ENCODE results near the gene ZNF629.
"Not testable (repeated sequence)": the region's sequence is repeated elsewhere in the genome, so short reads cannot be mapped to it uniquely, and the experiment has no call there.

Gene ZNF629

GRCh38 chr16:30786936-30787612, at the start of gene ZNF629:
TSS of gene ZNF629 (minus strand) at chr16:30787205. CDS start at chr16:30784482, 2,723 bp downstream.
- no peak for DNase-seq (ENCODE audit: low read depth in 2 of 2)

- DNase-seq (ENCODE audit: low read depth in 2 of 2), result no peak
Measured at GRCh38 chr16:30834130-30834740, 47.2 kb upstream of the ZNF629 start.

GRCh38 chr16:30830072-30830417, 43.0 kb upstream of the ZNF629 start:
- no peak for DNase-seq (ENCODE audit: low read depth in 2 of 2)

GRCh38 chr16:30829130-30830071, 42.4 kb upstream of the ZNF629 start:
- no peak for DNase-seq (ENCODE audit: low read depth in 2 of 2)

GRCh38 chr16:30821891-30822290, 34.9 kb upstream of the ZNF629 start:
- no peak for DNase-seq (ENCODE audit: low read depth in 2 of 2)

- DNase-seq (ENCODE audit: low read depth in 2 of 2), result not testable (repeated sequence)
Measured at GRCh38 chr16:30821441-30821840, 34.4 kb upstream of the ZNF629 start.

GRCh38 chr16:30820952-30821421, 34.0 kb upstream of the ZNF629 start:
- no peak for DNase-seq (ENCODE audit: low read depth in 2 of 2)

- DNase-seq (ENCODE audit: low read depth in 2 of 2), result no peak
Measured at GRCh38 chr16:30816769-30817168, 29.8 kb upstream of the ZNF629 start.

- no peak for DNase-seq (ENCODE audit: low read depth in 2 of 2)
Measured at GRCh38 chr16:30813821-30814189, 26.8 kb upstream of the ZNF629 start.

- DNase-seq (ENCODE audit: low read depth in 2 of 2), result not testable (repeated sequence)
Measured at GRCh38 chr16:30809675-30810074, 22.7 kb upstream of the ZNF629 start.

GRCh38 chr16:30808890-30809426, 22.0 kb upstream of the ZNF629 start:
- not testable (repeated sequence) for DNase-seq (ENCODE audit: low read depth in 2 of 2)

GRCh38 chr16:30808146-30808545, 21.1 kb upstream of the ZNF629 start:
- DNase-seq (ENCODE audit: low read depth in 2 of 2), result no peak

GRCh38 chr16:30805370-30806169, 18.6 kb upstream of the ZNF629 start:
- no peak for DNase-seq (ENCODE audit: low read depth in 2 of 2)

GRCh38 chr16:30805056-30805369, 18.0 kb upstream of the ZNF629 start:
- no peak for DNase-seq (ENCODE audit: low read depth in 2 of 2)

GRCh38 chr16:30802936-30803335, 15.9 kb upstream of the ZNF629 start:
- DNase-seq (ENCODE audit: low read depth in 2 of 2), result no peak

- no peak for DNase-seq (ENCODE audit: low read depth in 2 of 2)
Measured at GRCh38 chr16:30797670-30798309, 10.8 kb upstream of the ZNF629 start.

GRCh38 chr16:30794634-30795033, 7.6 kb upstream of the ZNF629 start:
- no peak for DNase-seq (ENCODE audit: low read depth in 2 of 2)

- DNase-seq (ENCODE audit: low read depth in 2 of 2), result no peak
Measured at GRCh38 chr16:30793508-30794069, 6.6 kb upstream of the ZNF629 start.

- no peak for DNase-seq (ENCODE audit: low read depth in 2 of 2)
Measured at GRCh38 chr16:30787613-30788378, 791 bp upstream of the ZNF629 start.
